MG63 (cell line): ENCODE measurements around the gene BRSK1. TPM values are rescaled to one million over a fixed set of nuclear protein-coding genes. Genes with fewer than 3 reads are reported as not detected.
A peak's percentile ranks its signal among the peaks of the same experiment; 100 is the strongest.

Source experiments
- DNase-seq: peaks from one replicate; pipeline ENCODE4 v3.0.0-alpha.2; 2020
- H3K27me3 ChIP-seq: fragments of 250-450 bp; sonication (Bioruptor Pico); 2 replicates; pipeline ENCODE4 v1.5.1; 2020; ENCODE audit warnings: mild to moderate bottlenecking, moderate library complexity
- H3K36me3 ChIP-seq: fragments of 250-450 bp; sonication (Bioruptor Pico); 2 replicates; pipeline ENCODE4 v1.5.1; 2020; ENCODE audit warnings: mild to moderate bottlenecking, moderate library complexity
- H3K4me3 ChIP-seq: fragments of 250-450 bp; sonication (Bioruptor Pico); 2 replicates; pipeline ENCODE4 v1.5.1; 2020; ENCODE audit warnings: mild to moderate bottlenecking, moderate library complexity
- H3K9me3 ChIP-seq: fragments of 250-450 bp; sonication (Bioruptor Pico); 2 replicates; pipeline ENCODE4 v1.5.1; 2020; ENCODE audit warnings: mild to moderate bottlenecking, moderate library complexity
- total RNA-seq: library from RNA; depleted of rRNA; stranded (reverse); fragments of >200 nt; shearing (Covaris generic); gene quantifications from 2 replicates; pipeline ENCODE4 v1.2.3, GENCODE V29; 2014; ENCODE audit warnings: low replicate concordance

The BRSK1 gene
- total RNA-seq, 1 experiment from 2014 or later = 0.89 TPM

GRCh38 chr19:55284405-55285058 is 735 bp downstream of the BRSK1 start:
- H3K9me3 ChIP-seq = no peaks in the 10 kb centered on the region
- no peaks in the 10 kb centered on the region for H3K36me3 ChIP-seq
- no peaks in the 10 kb centered on the region for H3K27me3 ChIP-seq
- DNase-seq = no peak
- no peak overlapping the region for H3K4me3 ChIP-seq

GRCh38 chr19:55285229-55285890 is 1.6 kb downstream of the BRSK1 start:
- DNase-seq = no peak
- Histone ChIP-seq H3K4me3 (no peak overlapping the region), H3K27me3 (no peaks in the 10 kb centered on the region), H3K9me3 (no peaks in the 10 kb centered on the region), H3K36me3 (no peaks in the 10 kb centered on the region)

DNA sequence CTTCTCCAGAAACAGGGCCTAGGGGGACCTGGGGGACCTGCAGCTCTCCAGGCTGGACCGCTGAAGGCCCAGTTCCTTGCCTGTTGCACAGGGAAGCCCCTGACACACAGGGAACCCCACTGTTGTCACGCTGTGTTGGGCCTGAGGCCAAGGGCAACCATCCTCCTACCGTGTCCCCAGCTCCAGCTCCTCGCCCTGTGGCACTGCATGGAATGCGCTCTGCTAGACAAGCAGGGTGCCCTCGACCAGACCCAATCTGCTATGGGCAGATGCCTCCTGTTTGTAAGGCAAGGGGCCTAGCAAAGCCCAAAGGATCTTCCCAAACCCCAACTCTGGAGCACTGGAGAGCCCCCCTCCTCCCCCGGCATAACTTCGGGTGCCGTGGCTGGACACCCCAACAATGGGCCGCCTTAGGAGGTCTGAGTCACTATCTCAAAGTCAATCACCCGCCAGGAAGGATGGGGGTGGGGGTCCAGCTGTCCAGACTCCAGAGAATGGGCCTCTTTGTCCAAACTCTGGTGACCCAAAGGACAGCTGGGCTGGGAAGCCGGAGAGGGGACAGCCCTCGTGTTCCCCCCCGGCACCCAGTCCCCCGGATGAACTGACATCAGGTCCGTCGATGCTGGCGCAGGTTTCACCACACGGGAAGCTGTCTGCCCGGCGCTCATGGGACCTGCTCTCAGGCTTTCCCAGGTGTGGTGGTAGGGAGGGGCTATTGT is 3.7 kb downstream of the BRSK1 start:
- Histone ChIP-seq H3K9me3 (no peaks in the 10 kb centered on the region), H3K27me3 (no peaks in the 10 kb centered on the region), H3K36me3 (no peaks in the 10 kb centered on the region), H3K4me3 (no peak overlapping the region)
- DNase-seq = no peak

GRCh38 chr19:55289117-55289796 is 5.5 kb downstream of the BRSK1 start:
- Histone ChIP-seq H3K4me3 (no peak overlapping the region), H3K36me3 (no peaks in the 10 kb centered on the region), H3K27me3 (no peaks in the 10 kb centered on the region), H3K9me3 (no peaks in the 10 kb centered on the region)
- no peak for DNase-seq

DNA sequence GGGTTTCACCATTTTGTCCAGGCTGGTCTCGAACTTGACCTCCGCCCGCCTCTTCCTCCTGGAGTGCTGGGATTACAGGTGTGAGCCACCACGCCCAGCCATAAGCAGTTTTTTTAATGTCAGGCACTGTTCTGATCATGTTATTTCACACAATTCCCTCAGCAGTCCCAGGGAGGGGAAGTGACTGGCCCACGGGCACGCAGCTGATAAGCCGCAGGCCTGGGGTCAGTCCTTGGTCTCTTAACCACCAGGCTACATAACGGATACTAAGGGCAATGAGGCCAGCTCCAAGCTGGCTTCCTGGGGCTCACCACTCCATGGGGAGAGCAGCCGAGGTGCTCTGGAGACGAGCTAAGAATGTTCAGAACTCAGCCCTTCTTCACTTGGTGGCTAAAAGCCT is 13.5 kb downstream of the BRSK1 start:
- Histone ChIP-seq H3K36me3 (no peaks in the 10 kb centered on the region), H3K27me3 (no peaks in the 10 kb centered on the region), H3K9me3 (no peaks in the 10 kb centered on the region), H3K4me3 (no peak overlapping the region)
- DNase-seq = no peak

GRCh38 chr19:55299991-55300390 is 16.2 kb downstream of the BRSK1 start:
- no peak for DNase-seq
- H3K36me3 ChIP-seq = no peaks in the 10 kb centered on the region
- no peak overlapping the region for H3K4me3 ChIP-seq
- H3K27me3 ChIP-seq = no peaks in the 10 kb centered on the region
- no peaks in the 10 kb centered on the region for H3K9me3 ChIP-seq

DNA sequence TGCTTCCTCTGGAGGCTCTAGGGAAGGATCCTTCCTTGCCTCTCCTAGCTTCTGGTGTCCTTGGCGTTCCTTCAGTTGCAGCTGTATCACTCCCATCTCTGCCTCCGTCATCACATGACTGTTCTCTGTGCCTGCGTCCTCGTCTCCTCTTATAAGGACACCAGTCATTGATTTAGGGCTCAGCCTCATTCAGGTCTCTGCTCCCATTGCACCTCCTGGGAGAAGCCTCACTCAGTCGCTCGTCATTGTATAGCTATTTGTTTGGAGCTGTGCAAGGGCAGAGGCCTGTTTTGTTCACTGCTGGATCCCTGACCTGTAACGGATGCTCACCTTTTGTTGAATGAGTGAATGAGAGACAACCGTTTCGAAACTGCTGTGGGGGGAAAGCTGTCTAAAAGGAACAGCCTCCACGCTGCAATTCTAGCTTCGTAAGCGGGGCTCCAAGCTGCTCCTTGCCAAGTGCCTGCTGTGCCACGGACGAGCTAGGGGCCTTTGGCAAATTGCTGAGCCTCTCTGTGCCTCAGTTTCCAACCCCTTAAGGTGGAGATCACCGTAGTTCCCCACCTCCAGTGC is 17.2 kb downstream of the BRSK1 start:
- Histone ChIP-seq H3K36me3 (no peaks in the 10 kb centered on the region), H3K4me3 (no peak overlapping the region), H3K9me3 (no peaks in the 10 kb centered on the region), H3K27me3 (no peaks in the 10 kb centered on the region)
- DNase-seq = no peak

DNA sequence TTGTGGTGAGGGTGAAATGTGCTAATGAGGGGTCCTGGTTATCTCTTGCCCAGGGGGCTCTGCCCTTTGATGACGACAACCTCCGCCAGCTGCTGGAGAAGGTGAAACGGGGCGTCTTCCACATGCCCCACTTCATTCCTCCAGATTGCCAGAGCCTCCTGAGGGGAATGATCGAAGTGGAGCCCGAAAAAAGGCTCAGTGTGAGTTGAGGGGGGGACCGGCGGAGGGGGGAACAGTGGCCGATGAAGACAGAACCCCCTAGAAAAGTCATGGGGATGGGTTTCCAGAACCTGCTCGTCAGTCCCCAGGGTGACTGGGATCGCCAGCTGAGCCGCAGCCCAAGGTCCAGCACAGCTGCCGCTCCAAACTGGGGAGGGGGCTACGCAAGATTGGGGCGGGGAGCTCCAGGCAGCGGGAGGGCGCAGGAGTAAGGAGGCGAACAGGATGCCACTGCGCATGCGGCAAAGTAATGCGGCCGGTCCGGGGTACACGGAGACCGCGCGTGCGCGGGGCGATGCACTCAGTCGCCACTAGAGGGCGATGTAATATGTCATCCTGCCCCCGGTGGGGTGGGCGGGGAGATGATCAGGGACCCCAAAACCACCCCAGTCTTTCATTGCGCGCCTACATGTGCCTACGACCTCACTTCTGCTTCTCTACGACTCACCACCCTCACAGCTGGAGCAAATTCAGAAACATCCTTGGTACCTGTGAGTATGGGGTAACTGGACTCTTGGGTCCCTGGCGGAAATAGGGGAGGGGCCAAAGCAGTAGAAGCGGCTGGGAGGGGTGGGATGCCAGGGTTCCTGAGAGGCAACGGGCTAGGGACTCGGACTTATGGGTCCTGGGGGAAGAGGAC is 17.9 kb downstream of the BRSK1 start:
- peak overlapping the region; percentile 22 for H3K4me3 ChIP-seq
- no peaks in the 10 kb centered on the region for H3K36me3 ChIP-seq
- DNase-seq = peak; percentile 71
- H3K27me3 ChIP-seq = no peaks in the 10 kb centered on the region
- no peaks in the 10 kb centered on the region for H3K9me3 ChIP-seq

GRCh38 chr19:55302318-55302703 is 18.5 kb downstream of the BRSK1 start:
- peak overlapping the region; percentile 22 for H3K4me3 ChIP-seq
- no peak for DNase-seq
- H3K27me3 ChIP-seq = no peaks in the 10 kb centered on the region
- no peaks in the 10 kb centered on the region for H3K36me3 ChIP-seq
- no peaks in the 10 kb centered on the region for H3K9me3 ChIP-seq

- no peak for DNase-seq
- no peak overlapping the region for H3K4me3 ChIP-seq
- no peaks in the 10 kb centered on the region for H3K36me3 ChIP-seq
- H3K27me3 ChIP-seq = no peaks in the 10 kb centered on the region
- H3K9me3 ChIP-seq = no peaks in the 10 kb centered on the region
Observed at GRCh38 chr19:55303477-55303876, 19.7 kb downstream of the BRSK1 start.

DNA sequence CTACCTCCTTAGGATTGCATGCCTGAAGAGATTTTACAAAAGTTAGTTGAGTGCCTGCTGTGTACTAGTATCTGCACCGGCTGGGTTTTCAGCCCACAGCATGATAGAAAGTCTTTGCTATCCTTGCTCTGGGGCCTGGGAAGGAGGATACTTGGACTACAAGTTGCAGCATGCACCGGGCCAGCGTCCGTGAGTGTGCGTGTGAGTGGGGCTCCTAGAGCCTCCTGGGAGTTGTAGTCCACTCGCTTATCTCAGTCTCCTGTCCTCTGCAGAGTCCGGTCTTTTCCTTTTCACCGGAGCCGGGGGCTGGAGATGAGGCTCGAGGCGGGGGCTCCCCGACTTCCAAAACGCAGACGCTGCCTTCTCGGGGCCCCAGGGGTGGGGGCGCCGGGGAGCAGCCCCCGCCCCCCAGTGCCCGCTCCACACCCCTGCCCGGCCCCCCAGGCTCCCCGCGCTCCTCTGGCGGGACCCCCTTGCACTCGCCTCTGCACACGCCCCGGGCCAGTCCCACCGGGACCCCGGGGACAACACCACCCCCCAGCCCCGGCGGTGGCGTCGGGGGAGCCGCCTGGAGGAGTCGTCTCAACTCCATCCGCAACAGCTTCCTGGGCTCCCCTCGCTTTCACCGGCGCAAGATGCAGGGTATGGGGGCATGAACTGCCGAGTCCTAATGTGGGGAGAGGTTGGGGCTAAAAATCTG is 20.6 kb downstream of the BRSK1 start:
- H3K4me3 ChIP-seq = no peak overlapping the region
- no peaks in the 10 kb centered on the region for H3K36me3 ChIP-seq
- DNase-seq = peak; percentile 44
- H3K9me3 ChIP-seq = peaks cover 3% of the 10 kb centered on the region
- H3K27me3 ChIP-seq = no peaks in the 10 kb centered on the region

- Histone ChIP-seq H3K36me3 (no peaks in the 10 kb centered on the region), H3K9me3 (peaks cover 5% of the 10 kb centered on the region), H3K4me3 (no peak overlapping the region), H3K27me3 (no peaks in the 10 kb centered on the region)
- no peak for DNase-seq
Observed at GRCh38 chr19:55304980-55305379, 21.2 kb downstream of the BRSK1 start.

DNA sequence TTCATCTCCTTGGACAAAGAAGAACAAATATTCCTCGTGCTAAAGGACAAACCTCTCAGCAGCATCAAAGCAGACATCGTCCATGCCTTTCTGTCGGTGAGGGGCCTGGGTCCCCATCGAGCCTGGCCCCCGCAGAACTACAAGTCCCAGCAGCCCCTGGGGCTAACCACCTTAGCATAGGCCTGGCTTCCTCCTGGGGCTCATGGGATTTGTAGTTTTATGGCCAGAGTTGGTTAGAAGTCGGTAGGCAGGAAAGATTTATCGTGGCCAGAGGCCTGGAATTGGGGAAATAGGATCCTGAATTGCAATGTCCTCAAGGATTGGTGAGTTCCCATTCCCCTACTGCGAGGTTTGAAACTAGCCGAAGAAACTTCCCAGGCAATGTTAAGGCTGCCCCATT is 21.7 kb downstream of the BRSK1 start:
- Histone ChIP-seq H3K9me3 (peaks cover 5% of the 10 kb centered on the region), H3K36me3 (no peaks in the 10 kb centered on the region), H3K27me3 (no peaks in the 10 kb centered on the region), H3K4me3 (no peak overlapping the region)
- peak; percentile 14 for DNase-seq

- Histone ChIP-seq H3K27me3 (no peaks in the 10 kb centered on the region), H3K4me3 (no peak overlapping the region)
- no peak for DNase-seq
Observed at GRCh38 chr19:55305983-55306562, 22.3 kb downstream of the BRSK1 start.

GRCh38 chr19:55306712-55307111 is 22.9 kb downstream of the BRSK1 start:
- peaks cover 5% of the 10 kb centered on the region for H3K9me3 ChIP-seq
- no peaks in the 10 kb centered on the region for H3K36me3 ChIP-seq
- no peaks in the 10 kb centered on the region for H3K27me3 ChIP-seq
- DNase-seq = no peak
- no peak overlapping the region for H3K4me3 ChIP-seq

More at GRCh38 chr19:55305983-55306562, 22.3 kb downstream of the BRSK1 start:
- Histone ChIP-seq H3K36me3 (no peaks in the 10 kb centered on the region), H3K9me3 (peaks cover 5% of the 10 kb centered on the region)
